ENCODE measurements around the gene DTWD1. TPM values are rescaled to one million over a fixed set of nuclear protein-coding genes. Genes with fewer than 3 reads are reported as not detected.
A peak's percentile ranks its signal among the peaks of the same experiment; 100 is the strongest.
"Not testable (repeated sequence)": the region's sequence is repeated elsewhere in the genome, so short reads cannot be mapped to it uniquely, and the experiment has no call there.

Gene DTWD1
- total and polyA plus RNA-seq, 4 experiments from 2014 or later, result 19.8 to 29.9 (median 25.3) TPM

DNA sequence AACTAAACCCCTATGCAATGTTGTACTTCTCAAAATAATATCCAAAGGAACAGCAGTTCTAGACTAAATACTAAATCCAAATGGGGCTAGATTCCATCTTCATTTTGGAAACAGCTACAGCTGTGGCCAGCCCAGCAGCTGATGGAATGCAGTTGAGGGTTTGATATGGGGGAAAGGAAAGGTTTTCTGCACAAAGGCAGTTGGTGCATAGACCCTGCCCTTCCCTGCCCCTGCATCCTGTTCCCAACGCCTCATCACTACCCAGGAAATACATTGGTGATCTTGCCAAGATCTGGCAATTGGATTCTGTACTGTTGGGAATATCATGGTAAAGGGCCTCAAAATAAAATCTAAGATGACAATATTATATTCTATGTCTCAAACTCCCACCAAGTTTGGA lies 43.9 kb downstream of the DTWD1 start:
- ChIA-PET POLR2A (ENCODE audit: partially characterized antibody) (no interaction called here), CTCF (ENCODE audit: partially characterized antibody) (no interaction called here)
- Histone ChIP-seq H3K4me1 (ENCODE audit: insufficient read depth, low read length) (no peaks in the 10 kb centered on the region), H3K36me3 (ENCODE audit: insufficient read depth, low read length) (no peaks in the 10 kb centered on the region), H3K9me3 (ENCODE audit: control insufficient read depth in 1 of 2, low read length in 2 of 2) (no peaks in the 10 kb centered on the region), H3K27ac (ENCODE audit: low read depth, low read length) (no peak overlapping the region), H3K27me3 (ENCODE audit: insufficient read depth, low read length) (no peaks in the 10 kb centered on the region), H3K4me3 (ENCODE audit: low read length in 2 of 2) (no peak overlapping the region)
- H3K4me1 Mint-ChIP-seq, result no peaks in the 10 kb centered on the region
- peaks cover 12 to 15% of the 10 kb centered on the region in 2 donors for H3K27me3 Mint-ChIP-seq
- no peaks in the 10 kb centered on the region for H3K9me3 Mint-ChIP-seq
- no peak overlapping the region for H3K27ac Mint-ChIP-seq
- intact Hi-C loops (cut with micrococcal nuclease), result no loop called here
- no peak overlapping the region for H3K4me3 Mint-ChIP-seq
- no peaks in the 10 kb centered on the region for H3K36me3 Mint-ChIP-seq
- DNase-seq, result no peak

DNA sequence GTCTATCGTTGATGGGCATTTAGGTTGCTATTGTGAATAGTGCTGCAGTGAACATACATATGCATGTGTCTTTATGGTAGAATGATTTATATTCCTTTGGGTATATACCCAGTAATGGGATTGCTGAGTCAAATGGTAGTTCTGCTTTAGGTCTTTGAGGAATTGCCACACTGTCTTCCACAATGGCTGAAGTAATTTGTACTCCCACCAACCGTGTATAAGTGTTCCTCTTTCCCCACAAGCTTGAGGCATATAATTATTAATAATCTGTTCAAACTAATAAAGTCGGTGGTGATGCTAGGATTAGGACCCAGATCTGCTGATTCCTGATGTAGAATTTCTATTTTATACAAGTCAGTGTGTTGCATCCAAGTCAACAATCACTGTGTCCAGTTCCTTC lies 45.6 kb downstream of the DTWD1 start:
- H3K27ac Mint-ChIP-seq, result peak overlapping the region in 1 of 7 donors; percentile 25
- H3K36me3 Mint-ChIP-seq; H3K9me3 Mint-ChIP-seq; CTCF ChIA-PET (ENCODE audit: partially characterized antibody); H3K9me3 ChIP-seq (ENCODE audit: control insufficient read depth in 1 of 2, low read length in 2 of 2); H3K27ac ChIP-seq (ENCODE audit: low read depth, low read length); H3K36me3 ChIP-seq (ENCODE audit: insufficient read depth, low read length); DNase-seq; H3K27me3 Mint-ChIP-seq; intact Hi-C loops (cut with micrococcal nuclease); H3K4me1 ChIP-seq (ENCODE audit: insufficient read depth, low read length); H3K27me3 ChIP-seq (ENCODE audit: insufficient read depth, low read length); H3K4me3 ChIP-seq (ENCODE audit: low read length in 2 of 2); H3K4me3 Mint-ChIP-seq; H3K4me1 Mint-ChIP-seq; POLR2A ChIA-PET (ENCODE audit: partially characterized antibody): not testable (repeated sequence)

DNA sequence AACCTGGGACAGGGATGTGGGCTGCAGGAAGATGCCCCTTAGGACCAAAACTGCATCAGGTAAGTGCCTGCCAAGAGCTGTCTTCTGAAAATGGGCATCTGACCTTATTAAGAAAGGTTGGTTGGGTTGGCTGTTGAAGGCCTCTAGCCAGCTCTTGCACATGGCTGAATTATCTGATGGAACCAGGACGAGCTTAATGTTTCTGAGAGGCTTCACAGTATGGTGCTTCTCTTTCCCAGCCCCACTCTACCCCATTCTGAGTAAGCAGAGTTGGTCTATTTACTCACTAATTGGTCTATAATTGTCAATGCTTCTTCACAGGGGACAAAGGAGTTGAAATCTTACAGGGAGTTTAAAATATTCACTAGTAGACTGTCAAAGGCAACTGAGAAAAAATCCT lies 48.4 kb downstream of the DTWD1 start:
- CTCF ChIA-PET (ENCODE audit: partially characterized antibody), result no interaction called here
- no peaks in the 10 kb centered on the region for H3K4me1 ChIP-seq (ENCODE audit: insufficient read depth, low read length)
- Mint-ChIP-seq H3K27me3 (peaks cover 3 to 5% of the 10 kb centered on the region in 2 donors), H3K36me3 (no peaks in the 10 kb centered on the region), H3K4me3 (no peak overlapping the region), H3K4me1 (no peaks in the 10 kb centered on the region), H3K27ac (no peak overlapping the region), H3K9me3 (no peaks in the 10 kb centered on the region)
- no peaks in the 10 kb centered on the region for H3K36me3 ChIP-seq (ENCODE audit: insufficient read depth, low read length)
- POLR2A ChIA-PET (ENCODE audit: partially characterized antibody), result no interaction called here
- H3K4me3 ChIP-seq (ENCODE audit: low read length in 2 of 2), result no peak overlapping the region
- no peak overlapping the region for H3K27ac ChIP-seq (ENCODE audit: low read depth, low read length)
- no peaks in the 10 kb centered on the region for H3K9me3 ChIP-seq (ENCODE audit: control insufficient read depth in 1 of 2, low read length in 2 of 2)
- intact Hi-C loops (cut with micrococcal nuclease), result no loop called here
- no peak for DNase-seq
- H3K27me3 ChIP-seq (ENCODE audit: insufficient read depth, low read length), result peaks cover 3% of the 10 kb centered on the region

DNA sequence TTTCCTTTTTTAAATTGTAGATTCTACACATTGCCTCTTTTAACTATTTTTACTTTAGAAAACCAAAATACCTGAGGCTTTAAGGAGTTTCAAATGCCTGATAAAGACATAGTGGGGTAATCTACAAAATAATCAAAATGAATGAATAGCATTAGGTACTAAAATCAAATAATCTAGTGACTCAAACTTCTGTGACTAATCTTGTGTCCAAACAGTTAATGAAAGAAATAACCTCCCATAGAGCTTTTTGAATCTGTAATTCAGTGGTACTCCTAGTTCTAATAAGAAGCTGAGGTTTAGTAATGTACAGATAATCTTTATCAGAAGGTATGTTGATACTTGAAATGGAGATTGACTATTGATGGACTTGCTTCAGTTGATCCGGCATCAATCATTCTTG lies 53.0 kb downstream of the DTWD1 start:
- Histone ChIP-seq H3K9me3 (ENCODE audit: control insufficient read depth in 1 of 2, low read length in 2 of 2) (no peaks in the 10 kb centered on the region), H3K4me1 (ENCODE audit: insufficient read depth, low read length) (no peaks in the 10 kb centered on the region), H3K4me3 (ENCODE audit: low read length in 2 of 2) (no peak overlapping the region), H3K27ac (ENCODE audit: low read depth, low read length) (no peak overlapping the region), H3K36me3 (ENCODE audit: insufficient read depth, low read length) (no peaks in the 10 kb centered on the region), H3K27me3 (ENCODE audit: insufficient read depth, low read length) (peaks cover 3% of the 10 kb centered on the region)
- Mint-ChIP-seq H3K27me3 (peaks cover 13 to 18% of the 10 kb centered on the region in 2 donors), H3K4me1 (no peaks in the 10 kb centered on the region), H3K4me3 (no peak overlapping the region), H3K36me3 (no peaks in the 10 kb centered on the region), H3K9me3 (no peaks in the 10 kb centered on the region), H3K27ac (no peak overlapping the region)
- CTCF ChIA-PET (ENCODE audit: partially characterized antibody), result no interaction called here
- POLR2A ChIA-PET (ENCODE audit: partially characterized antibody), result no interaction called here
- intact Hi-C loops (cut with micrococcal nuclease), result no loop called here
- no peak for DNase-seq

DNA sequence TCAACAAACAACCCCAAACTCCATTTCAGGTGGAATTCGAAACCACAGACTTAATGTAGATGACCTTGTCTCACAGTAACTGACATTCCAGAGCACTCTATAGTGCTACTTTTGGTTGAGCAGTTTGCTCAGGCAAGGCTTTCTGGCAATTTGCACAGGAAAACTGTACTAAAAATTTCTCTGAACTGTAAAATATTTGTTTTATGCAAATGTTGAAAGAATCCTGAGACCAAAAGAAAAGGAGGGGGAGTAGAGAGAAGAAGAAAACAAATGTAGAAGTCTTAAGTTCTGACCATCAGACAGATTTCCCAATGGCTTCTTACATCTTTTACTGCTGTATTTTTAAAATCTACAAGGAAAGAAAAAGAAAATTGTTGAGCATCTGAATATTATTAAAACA lies 53.5 kb downstream of the DTWD1 start:
- Mint-ChIP-seq H3K27ac (no peak overlapping the region), H3K9me3 (no peaks in the 10 kb centered on the region), H3K27me3 (peaks cover 13 to 19% of the 10 kb centered on the region in 2 donors), H3K4me1 (no peaks in the 10 kb centered on the region), H3K36me3 (no peaks in the 10 kb centered on the region), H3K4me3 (no peak overlapping the region)
- ChIA-PET POLR2A (ENCODE audit: partially characterized antibody) (no interaction called here), CTCF (ENCODE audit: partially characterized antibody) (no interaction called here)
- H3K4me1 ChIP-seq (ENCODE audit: insufficient read depth, low read length), result no peaks in the 10 kb centered on the region
- no peak for DNase-seq
- H3K27me3 ChIP-seq (ENCODE audit: insufficient read depth, low read length), result peaks cover 3% of the 10 kb centered on the region
- no peak overlapping the region for H3K27ac ChIP-seq (ENCODE audit: low read depth, low read length)
- H3K4me3 ChIP-seq (ENCODE audit: low read length in 2 of 2), result no peak overlapping the region
- H3K36me3 ChIP-seq (ENCODE audit: insufficient read depth, low read length), result no peaks in the 10 kb centered on the region
- H3K9me3 ChIP-seq (ENCODE audit: control insufficient read depth in 1 of 2, low read length in 2 of 2), result no peaks in the 10 kb centered on the region
- intact Hi-C loops (cut with micrococcal nuclease), result no loop called here

DNA sequence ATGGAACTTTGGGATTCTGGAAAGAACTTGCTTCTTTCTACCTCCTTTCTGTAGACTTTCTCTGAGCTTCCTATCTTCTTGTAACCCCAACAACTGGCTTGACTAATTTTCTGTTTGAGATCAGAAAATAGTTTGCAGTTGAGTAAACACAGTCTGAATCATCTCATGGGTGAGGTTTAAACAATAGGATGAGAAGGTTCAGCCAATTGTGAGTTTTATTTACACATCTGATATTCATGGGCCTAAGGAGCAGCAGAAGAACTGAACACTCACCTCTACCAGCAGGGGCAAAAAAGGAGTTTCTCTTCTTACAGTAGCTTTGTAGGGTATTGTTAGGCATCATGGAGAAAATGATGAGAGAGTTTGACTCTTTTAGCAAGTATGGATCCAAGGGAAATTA lies 54.2 kb downstream of the DTWD1 start:
- intact Hi-C loops (cut with micrococcal nuclease), result no loop called here
- H3K4me3 ChIP-seq (ENCODE audit: low read length in 2 of 2), result no peak overlapping the region
- H3K4me1 ChIP-seq (ENCODE audit: insufficient read depth, low read length), result no peaks in the 10 kb centered on the region
- H3K36me3 ChIP-seq (ENCODE audit: insufficient read depth, low read length), result no peaks in the 10 kb centered on the region
- ChIA-PET POLR2A (ENCODE audit: partially characterized antibody) (no interaction called here), CTCF (ENCODE audit: partially characterized antibody) (no interaction called here)
- Mint-ChIP-seq H3K36me3 (no peaks in the 10 kb centered on the region), H3K4me1 (no peaks in the 10 kb centered on the region), H3K9me3 (no peaks in the 10 kb centered on the region), H3K27me3 (peaks cover 13 to 20% of the 10 kb centered on the region in 2 donors), H3K27ac (no peak overlapping the region), H3K4me3 (no peak overlapping the region)
- no peak overlapping the region for H3K27ac ChIP-seq (ENCODE audit: low read depth, low read length)
- H3K9me3 ChIP-seq (ENCODE audit: control insufficient read depth in 1 of 2, low read length in 2 of 2), result no peaks in the 10 kb centered on the region
- H3K27me3 ChIP-seq (ENCODE audit: insufficient read depth, low read length), result peaks cover 3% of the 10 kb centered on the region
- no peak for DNase-seq

DNA sequence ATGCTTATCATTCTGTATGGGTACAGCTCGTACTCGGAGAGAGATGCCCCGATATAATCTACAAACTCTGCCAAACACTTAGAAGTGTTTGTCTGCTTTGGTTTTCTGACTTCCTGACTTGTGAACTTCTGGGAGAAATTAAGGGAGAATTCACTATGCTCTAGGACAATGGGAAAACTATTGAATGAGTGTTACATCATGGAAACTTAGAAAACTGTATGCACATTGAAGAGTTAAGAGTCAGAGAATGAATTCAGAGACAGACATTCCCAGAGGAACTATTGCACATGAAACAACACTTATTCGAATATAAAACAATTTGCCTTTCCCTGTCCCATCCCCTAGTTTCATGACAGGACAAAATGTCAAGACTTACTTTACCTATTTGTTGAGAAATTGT lies 57.8 kb downstream of the DTWD1 start:
- no peaks in the 10 kb centered on the region for H3K9me3 Mint-ChIP-seq
- intact Hi-C loops (cut with micrococcal nuclease), result no loop called here
- H3K4me1 Mint-ChIP-seq, result no peaks in the 10 kb centered on the region
- no peak overlapping the region for H3K27ac ChIP-seq (ENCODE audit: low read depth, low read length)
- CTCF ChIA-PET (ENCODE audit: partially characterized antibody), result no interaction called here
- H3K4me3 ChIP-seq (ENCODE audit: low read length in 2 of 2), result no peak overlapping the region
- no peaks in the 10 kb centered on the region for H3K9me3 ChIP-seq (ENCODE audit: control insufficient read depth in 1 of 2, low read length in 2 of 2)
- no peaks in the 10 kb centered on the region for H3K36me3 Mint-ChIP-seq
- H3K36me3 ChIP-seq (ENCODE audit: insufficient read depth, low read length), result no peaks in the 10 kb centered on the region
- H3K4me3 Mint-ChIP-seq, result no peak overlapping the region
- H3K4me1 ChIP-seq (ENCODE audit: insufficient read depth, low read length), result no peaks in the 10 kb centered on the region
- no peaks in the 10 kb centered on the region for H3K27me3 ChIP-seq (ENCODE audit: insufficient read depth, low read length)
- peaks cover 12 to 20% of the 10 kb centered on the region in 2 donors for H3K27me3 Mint-ChIP-seq
- POLR2A ChIA-PET (ENCODE audit: partially characterized antibody), result no interaction called here
- no peak for DNase-seq
- no peak overlapping the region for H3K27ac Mint-ChIP-seq

DNA sequence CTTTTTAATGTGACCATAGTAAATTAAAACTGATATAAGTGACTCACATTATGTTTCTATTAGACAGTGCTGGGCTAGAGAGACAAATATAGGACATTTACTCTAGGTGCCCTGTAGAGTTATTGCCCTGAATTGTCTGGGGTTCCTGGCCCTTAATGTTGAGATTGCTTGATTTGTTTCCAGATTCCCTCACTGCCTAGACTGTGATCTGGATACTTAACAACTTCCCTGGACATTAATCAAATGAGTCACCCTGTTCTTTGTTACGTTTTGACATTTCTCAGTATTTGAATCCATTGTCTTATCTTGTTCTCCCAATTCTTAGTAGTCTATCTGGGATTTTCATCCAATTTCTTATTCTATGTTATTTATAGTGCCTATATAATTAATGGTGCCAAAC lies 65.8 kb downstream of the DTWD1 start:
- no peaks in the 10 kb centered on the region for H3K4me1 ChIP-seq (ENCODE audit: insufficient read depth, low read length)
- no peaks in the 10 kb centered on the region for H3K27me3 ChIP-seq (ENCODE audit: insufficient read depth, low read length)
- Mint-ChIP-seq H3K27ac (no peak overlapping the region), H3K4me3 (no peak overlapping the region), H3K36me3 (no peaks in the 10 kb centered on the region), H3K27me3 (peaks cover 1 to 7% of the 10 kb centered on the region in 2 donors), H3K9me3 (peaks cover 0 to 3% (median 0%) of the 10 kb centered on the region in 8 donors), H3K4me1 (no peaks in the 10 kb centered on the region)
- no peaks in the 10 kb centered on the region for H3K9me3 ChIP-seq (ENCODE audit: control insufficient read depth in 1 of 2, low read length in 2 of 2)
- H3K27ac ChIP-seq (ENCODE audit: low read depth, low read length), result no peak overlapping the region
- ChIA-PET CTCF (ENCODE audit: partially characterized antibody) (no interaction called here), POLR2A (ENCODE audit: partially characterized antibody) (no interaction called here)
- no peak for DNase-seq
- no peaks in the 10 kb centered on the region for H3K36me3 ChIP-seq (ENCODE audit: insufficient read depth, low read length)
- H3K4me3 ChIP-seq (ENCODE audit: low read length in 2 of 2), result no peak overlapping the region
- intact Hi-C loops (cut with micrococcal nuclease), result no loop called here

Data from CD4-positive, alpha-beta memory T cell (primary cell).